GM18526 (cell line): ENCODE results near the gene ZDHHC14.

Source experiments
- POLR2A ChIP-seq: IDR thresholded peaks from 3 replicates; pipeline ENCODE4 v1.6.1; 2011; ENCODE audit not compliant: insufficient read length; ENCODE audit errors: extremely low read depth

ZDHHC14 gene

GRCh38 chr6:157445277-157446009 lies 64.5 kb downstream of the ZDHHC14 start:
- TF ChIP-seq POLR2A, result no peak

GRCh38 chr6:157447735-157448134 lies 66.7 kb downstream of the ZDHHC14 start:
- no peak for TF ChIP-seq POLR2A

- TF ChIP-seq POLR2A, result no peak
Observed at GRCh38 chr6:157449610-157450009, 68.6 kb downstream of the ZDHHC14 start.

DNA sequence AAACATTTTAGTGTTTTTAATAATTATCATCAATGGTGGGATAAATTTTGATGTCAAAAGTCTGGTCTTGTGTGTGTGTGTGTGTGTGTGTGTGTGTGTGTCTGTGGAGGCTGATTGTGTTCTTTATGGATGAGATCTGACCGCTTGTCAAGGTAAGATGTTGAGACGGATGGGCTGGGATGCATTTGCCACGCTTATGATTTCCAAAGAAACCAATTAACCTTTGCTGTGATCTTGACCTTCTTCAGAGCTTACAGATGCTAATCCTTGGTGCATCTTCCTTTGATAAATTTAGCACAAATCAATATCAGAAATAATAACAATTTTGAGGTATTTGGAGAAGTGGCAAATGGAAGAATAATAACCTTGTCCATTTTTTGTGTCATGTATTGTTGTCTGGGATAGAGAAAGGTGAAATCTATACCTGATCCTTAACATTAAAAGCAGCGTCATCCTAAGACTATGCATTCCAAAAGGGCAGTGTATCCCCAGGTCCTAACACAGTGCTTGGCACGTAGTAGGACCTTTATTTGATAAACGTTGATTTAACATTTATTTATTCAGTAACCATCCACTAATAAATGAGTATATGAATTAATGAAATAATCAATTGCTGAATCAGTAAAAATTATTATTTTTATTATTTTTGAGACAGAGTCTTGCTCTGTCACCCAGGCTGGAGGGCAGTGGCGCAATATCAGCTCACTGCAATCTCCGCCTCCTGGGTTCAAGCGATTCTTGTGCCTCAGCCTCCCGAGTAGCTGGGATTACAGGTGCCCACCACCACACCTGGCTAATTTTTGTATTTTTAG lies 70.1 kb downstream of the ZDHHC14 start:
- no peak for TF ChIP-seq POLR2A

DNA sequence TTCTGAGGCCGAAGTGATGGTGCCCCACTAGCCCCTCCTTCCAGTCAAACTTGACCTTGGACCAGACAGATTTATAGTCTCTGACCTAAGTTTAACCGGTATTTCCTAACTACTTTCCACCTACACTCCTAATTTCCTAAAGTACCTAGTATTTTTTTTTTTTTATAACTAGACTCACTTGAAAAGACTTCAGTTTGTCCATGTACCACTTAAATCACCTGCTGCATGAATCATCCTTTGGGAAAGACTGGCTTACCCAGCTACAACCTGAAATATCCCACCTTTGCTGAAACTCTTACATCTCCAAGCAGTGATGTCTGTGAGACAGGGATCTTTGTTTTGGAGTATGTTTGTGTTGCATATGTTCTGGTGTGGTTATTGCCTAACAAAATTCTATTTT lies 71.1 kb downstream of the ZDHHC14 start:
- no peak for TF ChIP-seq POLR2A

DNA sequence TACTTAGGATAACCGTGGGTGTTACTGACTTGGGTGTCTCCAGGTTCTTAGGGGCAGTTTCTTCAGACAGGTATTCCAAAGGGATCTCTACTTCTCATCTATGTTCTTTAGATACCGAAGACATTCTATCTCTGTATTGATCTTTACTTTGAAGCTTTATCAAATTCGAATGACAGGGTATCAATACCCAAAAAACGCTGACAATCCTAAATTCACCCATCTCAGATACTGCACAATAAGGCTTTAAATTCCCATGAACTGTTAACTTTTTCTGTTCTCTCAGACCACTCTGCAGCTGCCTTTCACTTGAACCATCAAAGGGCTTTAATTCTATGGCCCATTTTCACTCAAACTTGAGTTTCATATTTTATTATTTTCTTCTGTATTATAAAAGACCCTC lies 72.1 kb downstream of the ZDHHC14 start:
- TF ChIP-seq POLR2A, result no peak

GRCh38 chr6:157453978-157454377 lies 73.0 kb downstream of the ZDHHC14 start:
- TF ChIP-seq POLR2A, result no peak

GRCh38 chr6:157454762-157455714 lies 74.0 kb downstream of the ZDHHC14 start:
- no peak for TF ChIP-seq POLR2A

DNA sequence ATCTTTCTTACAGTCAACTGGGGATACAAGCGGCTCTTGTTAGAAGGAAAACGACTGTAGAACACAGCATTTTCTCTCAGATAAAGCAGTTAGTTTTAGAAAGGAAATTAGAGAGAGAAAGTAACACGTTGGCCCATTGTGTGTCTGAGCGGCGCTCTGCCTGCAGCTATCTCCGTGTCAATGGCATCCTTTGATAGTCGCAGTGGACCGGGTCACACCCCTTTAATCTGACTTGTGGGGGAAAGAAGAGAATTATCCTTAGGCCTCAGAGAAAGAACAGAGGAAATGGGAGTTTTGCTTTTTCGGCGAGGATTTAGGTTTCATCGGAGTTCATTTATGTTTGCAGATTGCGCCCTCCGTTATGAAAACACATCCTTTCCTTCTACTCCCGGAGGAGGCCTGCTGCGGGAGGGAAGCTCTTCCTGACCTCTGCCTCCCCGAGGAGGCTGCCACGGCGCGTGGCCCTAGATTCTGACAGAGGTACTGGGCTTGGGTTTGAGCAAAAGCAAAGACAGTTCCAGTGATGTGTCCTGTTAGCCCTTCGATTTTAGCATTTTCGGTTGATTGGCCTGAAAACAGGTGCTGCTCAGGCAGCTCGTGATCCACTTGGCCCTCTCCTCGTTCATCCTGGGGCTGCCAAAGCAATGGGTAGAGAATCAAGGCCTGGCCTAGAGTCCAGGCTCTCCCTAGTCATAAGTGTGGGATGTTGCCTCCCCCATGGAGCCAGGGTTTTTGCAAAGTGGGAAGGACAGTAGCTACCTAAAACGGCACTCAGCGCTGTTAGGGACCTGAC lies 74.9 kb downstream of the ZDHHC14 start:
- TF ChIP-seq POLR2A, result no peak

GRCh38 chr6:157456524-157456829 lies 75.5 kb downstream of the ZDHHC14 start:
- TF ChIP-seq POLR2A, result no peak

- TF ChIP-seq POLR2A, result no peak
Observed at GRCh38 chr6:157457787-157458186, 76.8 kb downstream of the ZDHHC14 start.

DNA sequence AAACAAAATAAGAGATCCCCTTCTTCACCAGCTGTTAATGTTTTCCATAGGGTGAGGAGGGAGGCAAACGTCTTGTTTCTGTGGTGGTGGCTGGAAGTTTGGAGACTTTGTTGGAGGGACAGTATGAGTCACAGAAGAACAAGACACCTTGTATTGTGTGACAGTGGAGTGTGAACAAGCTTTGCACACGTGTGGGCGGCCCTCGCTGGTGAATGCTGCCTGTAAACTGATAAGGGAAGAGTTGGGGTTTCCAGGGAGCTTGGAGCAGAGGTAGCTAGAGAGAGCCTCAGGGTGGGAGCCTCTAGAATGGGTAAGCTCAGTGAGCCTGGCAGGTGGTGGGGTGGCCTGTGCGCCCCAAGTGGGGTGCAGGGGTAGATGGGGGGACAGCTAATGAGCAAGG lies 78.3 kb downstream of the ZDHHC14 start:
- TF ChIP-seq POLR2A, result no peak

DNA sequence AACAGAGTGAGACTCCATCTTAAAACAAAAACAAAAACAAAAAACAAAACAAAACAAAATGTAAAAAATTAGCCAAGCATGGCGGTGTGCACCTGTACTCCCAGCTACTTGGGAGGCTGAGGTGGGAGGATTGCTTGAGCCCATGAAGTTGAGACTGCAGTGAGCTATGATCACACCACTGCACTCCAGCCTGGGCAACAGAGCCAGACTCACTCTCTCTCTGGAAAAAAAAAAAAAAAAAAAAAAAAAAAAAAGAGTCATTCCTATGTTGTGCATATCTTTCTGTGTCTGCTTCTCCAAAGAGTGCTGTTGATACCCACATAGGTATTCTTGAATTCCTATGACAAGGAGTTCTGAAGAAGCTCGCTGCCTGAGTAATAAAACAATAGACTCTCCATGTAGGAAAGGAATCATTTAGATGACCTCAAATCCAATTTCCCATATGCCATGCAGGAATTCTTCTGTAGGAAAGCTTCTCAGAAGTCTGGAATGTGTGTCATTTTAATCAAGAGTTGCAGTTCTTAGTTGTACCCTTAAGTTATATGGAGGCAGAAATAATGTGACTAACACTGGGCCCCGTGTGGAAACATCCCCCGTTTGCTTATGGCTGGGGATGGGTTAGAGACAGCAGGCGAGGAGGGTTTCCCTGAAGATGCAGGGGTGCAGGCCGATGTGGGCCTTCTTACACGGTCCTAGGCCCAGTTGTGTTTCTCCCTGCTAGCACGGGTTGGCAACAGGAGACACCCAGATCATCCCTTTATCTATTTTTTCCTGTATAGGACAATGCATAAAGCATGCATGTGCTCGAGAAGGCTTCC lies 79.4 kb downstream of the ZDHHC14 start:
- no peak for TF ChIP-seq POLR2A
